Activated T-cell treated with anti-CD3 and anti-CD28 coated beads for 1 hour (primary cell): Measurements from ENCODE around the gene ZNF200.
"Not testable (repeated sequence)": the region's sequence is repeated elsewhere in the genome, so short reads cannot be mapped to it uniquely, and the experiment has no call there.

Experiments used
- DNase-seq: peaks from one replicate; pipeline ENCODE4 v3.0.0-alpha.2; 2020; ENCODE audit warnings: low read depth

Gene ZNF200

GRCh38 chr16:3198334-3199072, 36.5 kb downstream of the ZNF200 start:
- DNase-seq, result no peak

- not testable (repeated sequence) for DNase-seq
Measured at GRCh38 chr16:3197694-3198333, 37.1 kb downstream of the ZNF200 start.

DNA sequence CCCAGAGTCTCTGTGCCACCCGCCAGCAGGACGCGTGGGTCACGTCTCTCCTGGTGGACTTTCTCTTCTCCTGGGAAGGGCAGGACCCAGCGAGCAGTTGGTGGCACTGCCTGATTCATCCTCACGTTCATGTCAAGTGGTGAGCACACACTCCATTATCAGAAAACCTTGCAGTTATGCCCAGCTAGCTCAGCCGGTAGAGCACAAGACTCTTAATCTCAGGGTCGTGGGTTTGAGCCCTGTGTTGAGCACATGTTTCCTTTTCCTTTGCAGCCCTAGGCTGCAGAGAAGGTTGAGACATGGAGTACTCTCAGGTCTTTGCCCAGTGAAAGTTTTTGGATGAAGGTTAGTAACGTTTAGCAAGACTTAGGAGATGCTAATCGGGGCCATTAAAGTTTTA, 39.0 kb downstream of the ZNF200 start:
- no peak for DNase-seq

GRCh38 chr16:3194792-3195191, 40.2 kb downstream of the ZNF200 start:
- DNase-seq, result no peak

DNA sequence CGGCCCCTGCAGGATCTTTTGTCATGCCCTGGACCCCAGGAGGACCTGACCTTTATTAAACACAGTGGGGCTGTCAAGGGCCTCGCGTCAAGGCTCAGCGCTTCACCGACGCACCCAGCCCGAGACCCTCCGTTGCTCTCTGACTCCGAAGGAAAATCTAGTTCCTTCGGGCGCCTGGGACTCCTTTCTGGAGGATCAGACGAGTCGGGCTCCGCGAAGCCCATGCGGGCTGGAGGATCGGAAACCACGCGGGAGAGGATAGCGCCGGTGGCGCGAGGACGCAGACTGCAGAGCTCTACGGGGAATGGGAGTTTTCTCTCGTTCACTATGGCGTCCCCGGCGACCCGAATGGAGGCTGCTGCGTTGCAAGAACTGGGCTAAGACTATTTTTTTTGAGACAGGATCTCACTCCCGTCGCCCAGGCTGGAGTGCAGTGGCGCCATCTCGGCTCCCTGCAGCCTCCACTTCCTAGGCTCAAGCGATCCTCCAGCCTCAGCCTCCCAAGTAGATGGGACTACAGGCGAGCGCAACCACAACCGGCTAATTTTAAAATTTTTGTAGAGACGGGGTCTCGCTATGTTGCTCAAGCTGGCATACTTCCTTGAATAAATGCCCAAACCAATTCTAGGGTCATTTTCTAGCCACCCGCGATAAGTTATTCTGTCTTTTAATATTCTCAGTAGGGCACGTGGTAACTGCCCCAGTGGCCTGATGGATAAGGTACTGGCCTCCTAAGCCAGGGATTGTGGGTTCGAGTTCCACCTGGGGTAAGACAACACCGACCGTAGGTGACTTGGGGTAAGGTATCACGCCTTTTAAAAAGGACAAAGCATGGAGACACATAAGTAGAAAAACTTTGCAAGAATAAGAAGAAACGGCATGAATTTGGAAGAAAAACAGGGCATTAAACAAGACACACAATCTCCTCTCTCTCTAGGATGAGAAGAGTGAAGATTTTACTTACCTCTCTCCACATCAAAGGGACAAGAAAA, 41.4 kb downstream of the ZNF200 start:
- no peak for DNase-seq

DNA sequence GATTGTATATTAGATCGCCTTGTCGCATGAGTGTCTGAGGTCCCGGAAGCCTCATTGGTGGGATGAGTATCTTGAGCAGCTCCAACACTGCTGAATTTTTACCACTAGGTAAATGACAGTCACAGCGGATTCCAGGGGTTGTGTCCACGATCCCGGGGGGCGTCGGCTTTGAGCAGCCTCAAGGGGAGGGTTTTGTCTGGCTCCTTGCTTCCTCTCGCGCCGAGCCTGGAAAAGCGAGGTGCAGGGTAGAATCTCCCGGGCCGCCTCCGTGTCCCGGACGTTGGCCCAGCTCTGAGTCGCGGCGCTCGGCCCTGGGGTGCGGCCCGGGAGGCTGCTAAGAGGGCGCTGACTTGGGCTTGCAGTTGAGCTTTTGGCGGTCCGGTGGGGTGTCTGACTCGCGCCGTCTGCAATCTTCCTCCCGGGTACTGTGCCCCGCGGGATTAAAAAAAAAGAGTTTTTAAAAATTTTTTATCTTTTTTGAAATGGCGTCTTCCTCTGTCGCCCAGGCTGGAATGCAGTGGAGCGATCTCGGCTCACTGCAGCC, 42.4 kb downstream of the ZNF200 start:
- DNase-seq, result no peak

- no peak for DNase-seq
Measured at GRCh38 chr16:3190949-3191353, 44.0 kb downstream of the ZNF200 start.

- no peak for DNase-seq
Measured at GRCh38 chr16:3189869-3190268, 45.1 kb downstream of the ZNF200 start.

DNA sequence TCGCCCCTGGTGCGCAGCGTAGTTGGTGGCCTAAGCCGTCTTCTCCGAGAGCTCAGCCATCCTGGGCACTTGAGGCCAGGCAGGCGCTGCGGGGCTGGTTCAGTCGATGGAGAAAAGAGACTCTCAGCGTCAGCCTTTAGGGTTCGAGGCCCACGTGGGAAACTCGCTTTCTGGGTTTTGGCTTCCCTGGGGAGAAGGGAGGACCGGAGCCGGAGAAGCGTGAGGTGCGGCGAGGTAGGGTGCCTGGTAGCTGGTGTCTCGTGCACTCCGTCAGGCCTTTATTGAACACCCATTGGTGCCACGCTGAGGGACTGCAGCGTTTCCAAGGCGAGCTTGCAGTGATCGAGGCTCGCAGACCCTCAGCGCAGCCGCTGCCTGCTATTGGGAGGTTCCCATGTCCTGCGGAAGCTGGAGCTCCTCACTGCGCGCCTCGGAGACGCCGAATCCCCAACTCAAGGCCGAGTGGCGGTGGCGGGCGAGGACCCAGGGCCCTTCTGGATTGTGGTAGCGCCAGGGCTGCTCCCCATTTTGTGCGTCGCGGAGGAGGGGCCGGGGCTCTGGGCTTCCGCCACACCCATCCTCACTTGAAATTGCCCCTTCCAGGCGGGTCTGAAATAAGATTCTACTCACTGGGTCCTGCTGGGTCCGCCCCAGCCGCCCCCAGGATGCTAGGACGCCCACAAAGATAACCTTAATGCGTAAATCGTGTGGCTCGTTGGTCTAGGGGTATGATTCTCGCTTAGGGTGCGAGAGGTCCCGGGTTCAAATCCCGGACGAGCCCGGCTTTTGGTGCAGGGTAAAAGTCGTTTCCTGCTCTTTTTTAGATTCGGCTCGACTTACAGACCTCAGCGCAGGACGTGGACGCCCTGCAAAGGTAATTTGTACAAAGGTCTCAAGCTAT, 45.8 kb downstream of the ZNF200 start:
- DNase-seq, result no peak

DNA sequence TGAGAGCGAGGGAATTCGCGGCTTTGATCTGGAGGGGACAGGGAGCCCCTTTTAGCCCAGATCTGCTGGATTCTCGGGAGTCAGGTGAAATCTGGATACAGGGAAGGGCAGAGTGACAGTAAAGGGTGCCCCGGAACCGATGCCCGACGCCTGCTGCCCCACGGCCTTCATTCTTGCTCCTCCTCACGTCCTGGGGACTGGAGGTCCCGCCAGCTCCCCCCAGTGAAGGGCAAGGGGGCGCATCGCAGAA, 46.4 kb downstream of the ZNF200 start:
- DNase-seq, result no peak

- no peak for DNase-seq
Measured at GRCh38 chr16:3187798-3188674, 46.9 kb downstream of the ZNF200 start, which contains the start of gene OR1F1. TSS of gene OR1F1 (plus strand) at chr16:3188204.

- DNase-seq, result no peak
Measured at GRCh38 chr16:3186946-3187690, 47.8 kb downstream of the ZNF200 start.

DNA sequence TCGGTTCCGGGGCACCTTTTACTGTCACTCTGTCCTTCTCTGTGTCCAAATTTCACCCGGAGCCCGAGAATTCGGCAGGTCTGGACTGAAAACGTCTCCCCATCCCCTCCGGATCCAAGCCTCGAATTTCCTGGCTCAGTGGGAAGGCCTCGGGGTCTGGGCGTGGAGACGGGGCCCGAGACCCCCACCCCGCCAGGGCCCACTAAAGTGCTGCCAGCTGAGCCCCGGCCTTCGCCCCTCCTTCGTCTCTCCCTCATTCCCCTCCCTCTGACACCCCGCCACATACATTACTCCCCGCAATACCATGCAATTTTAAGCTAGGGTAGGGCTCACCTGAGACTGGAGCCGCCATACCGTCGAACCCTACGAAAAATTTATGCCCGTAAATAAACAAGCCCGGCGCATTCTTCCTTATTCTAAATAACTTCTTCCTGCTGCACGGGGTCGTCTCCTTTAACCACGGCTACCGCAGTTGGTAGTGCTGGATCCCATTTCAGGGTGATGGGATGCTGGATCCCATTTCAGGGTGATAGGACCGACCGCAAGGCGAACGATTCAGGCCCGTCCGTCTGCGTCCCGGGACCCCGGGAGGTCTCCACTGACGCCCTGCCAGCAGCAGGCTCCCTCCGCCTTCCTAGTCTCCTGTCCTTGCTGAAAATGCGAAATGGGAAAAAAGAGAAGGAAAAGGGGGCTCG, 51.4 kb downstream of the ZNF200 start:
- no peak for DNase-seq

- no peak for DNase-seq
Measured at GRCh38 chr16:3182608-3183444, 52.1 kb downstream of the ZNF200 start.

GRCh38 chr16:3182293-3182607, 52.7 kb downstream of the ZNF200 start:
- not testable (repeated sequence) for DNase-seq

- no peak for DNase-seq
Measured at GRCh38 chr16:3180445-3180878, 54.5 kb downstream of the ZNF200 start.

- no peak for DNase-seq
Measured at GRCh38 chr16:3179651-3180050, 55.3 kb downstream of the ZNF200 start.
